Ectodermal cell (in vitro differentiated cells): ENCODE data around the gene BLVRA.

ENCODE experiments used
- H3K27ac ChIP-seq: 2 replicates; pipeline ENCODE4 v1.7.0; 2013; ENCODE audit warnings: mild to moderate bottlenecking, low read depth, low read length; ENCODE audit not compliant: insufficient read depth, poor library complexity, severe bottlenecking
- H3K27me3 ChIP-seq: 2 replicates; pipeline ENCODE4 v1.7.0; 2013; ENCODE audit warnings: mild to moderate bottlenecking, low read length; ENCODE audit not compliant: insufficient read depth, control insufficient read depth, poor library complexity, severe bottlenecking
- H3K36me3 ChIP-seq: one replicate; pipeline ENCODE4 v1.7.0; 2013; ENCODE audit warnings: low read length; ENCODE audit not compliant: control insufficient read depth, insufficient read depth
- H3K4me1 ChIP-seq: one replicate; pipeline ENCODE4 v1.7.0; 2013; ENCODE audit warnings: low read length; ENCODE audit not compliant: control insufficient read depth, insufficient read depth
- H3K4me3 ChIP-seq: 2 replicates; pipeline ENCODE4 v1.7.0; 2013; ENCODE audit warnings: low read depth, low read length, control low read depth; ENCODE audit not compliant: insufficient read depth
- H3K9me3 ChIP-seq: 2 replicates; pipeline ENCODE4 v1.7.0; 2013; ENCODE audit warnings: mild to moderate bottlenecking, low read length, moderate library complexity; ENCODE audit not compliant: control insufficient read depth
- WGBS, 2 experiments: methylation state at CpG; one replicate each; pipeline ENCODE4 v1.1.7; 2013; ENCODE audit warnings: missing lambda C conversion rate in 2 of 2; 5-methylcytosine and 5-hydroxymethylcytosine counted together

Gene BLVRA

DNA sequence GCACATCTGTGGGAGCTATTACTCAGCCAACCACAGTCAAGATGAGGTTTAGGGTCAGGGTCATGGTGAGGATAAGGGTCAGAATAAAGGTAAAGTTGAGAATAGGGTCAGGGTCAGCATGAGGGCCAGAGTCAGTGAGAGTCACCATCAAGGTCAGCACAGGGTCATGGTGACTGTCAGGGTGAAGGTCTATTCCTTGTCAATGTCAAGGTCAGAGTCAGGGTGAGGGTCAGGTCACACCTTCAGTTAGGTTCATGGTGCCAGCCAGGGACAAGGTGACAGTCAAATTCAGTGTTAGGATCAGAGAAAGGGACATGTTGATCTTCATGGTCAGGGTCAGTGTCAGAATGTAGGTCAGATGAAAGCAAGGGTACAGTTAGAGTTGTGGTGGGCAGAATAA, 96.7 kb downstream of the BLVRA start:
- no peaks in the 10 kb centered on the region for H3K36me3 ChIP-seq
- H3K27ac ChIP-seq = no peak overlapping the region
- H3K4me1 ChIP-seq = no peaks in the 10 kb centered on the region
- H3K9me3 ChIP-seq = no peaks in the 10 kb centered on the region
- H3K27me3 ChIP-seq = no peaks in the 10 kb centered on the region
- H3K4me3 ChIP-seq = no peak overlapping the region

- Histone ChIP-seq H3K27me3 (no peaks in the 10 kb centered on the region), H3K9me3 (no peaks in the 10 kb centered on the region), H3K36me3 (no peaks in the 10 kb centered on the region), H3K4me1 (no peaks in the 10 kb centered on the region), H3K4me3 (no peak overlapping the region), H3K27ac (no peak overlapping the region)
- WGBS, 2 experiments = 94 to 96% methylated on average over 4 of the region's 4 CpGs
These were observed 97.8 kb downstream of the BLVRA start for GRCh38 chr7:43856316-43856715.
